A172 (cell line): ENCODE measurements around the gene MYMK. TPM values are rescaled to one million over a fixed set of nuclear protein-coding genes. Genes with fewer than 3 reads are reported as not detected.

ENCODE experiments used
- DNase-seq: peaks from one replicate; pipeline ENCODE4 v3.0.0-alpha.2; 2015; ENCODE audit warnings: low spot score
- total RNA-seq: library from RNA; depleted of rRNA; stranded (reverse); fragments of >200 nt; shearing (Covaris generic); gene quantifications from 2 replicates; pipeline ENCODE4 v1.2.3, GENCODE V29; 2014

MYMK gene
- total RNA-seq, 1 experiment from 2014 or later: not detected

DNA sequence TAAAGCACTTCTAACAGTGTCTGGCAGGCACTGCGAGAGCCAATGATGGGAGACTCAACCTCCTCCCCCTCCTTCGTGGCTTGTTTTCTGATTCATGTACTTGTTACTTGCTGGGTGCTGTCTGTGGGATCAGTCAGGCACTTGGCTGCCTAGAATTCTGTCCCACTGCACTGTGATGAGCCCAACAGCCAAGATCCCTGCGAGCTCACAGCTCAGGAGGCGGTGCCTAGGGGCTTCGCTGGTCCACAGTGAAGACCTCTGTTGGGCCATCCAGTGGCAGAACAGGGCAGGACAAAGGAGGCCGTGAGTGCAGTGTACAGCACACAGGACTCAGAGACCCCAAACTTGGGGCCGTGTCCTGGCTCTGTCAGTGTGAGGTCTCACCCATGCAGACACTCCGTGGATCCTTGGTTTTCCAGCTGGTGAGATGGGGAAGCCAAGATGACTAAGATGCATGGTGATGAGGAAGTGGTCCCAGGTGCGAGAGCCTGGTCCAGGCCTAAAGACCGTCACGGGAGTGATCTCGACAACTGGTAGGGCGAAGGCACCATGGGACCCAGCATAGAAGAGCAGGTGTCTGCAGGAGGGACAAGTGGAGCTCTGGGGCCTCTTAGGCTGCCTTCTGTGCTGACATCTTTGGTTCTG is 19.5 kb downstream of the MYMK start:
- no peak for DNase-seq

DNA sequence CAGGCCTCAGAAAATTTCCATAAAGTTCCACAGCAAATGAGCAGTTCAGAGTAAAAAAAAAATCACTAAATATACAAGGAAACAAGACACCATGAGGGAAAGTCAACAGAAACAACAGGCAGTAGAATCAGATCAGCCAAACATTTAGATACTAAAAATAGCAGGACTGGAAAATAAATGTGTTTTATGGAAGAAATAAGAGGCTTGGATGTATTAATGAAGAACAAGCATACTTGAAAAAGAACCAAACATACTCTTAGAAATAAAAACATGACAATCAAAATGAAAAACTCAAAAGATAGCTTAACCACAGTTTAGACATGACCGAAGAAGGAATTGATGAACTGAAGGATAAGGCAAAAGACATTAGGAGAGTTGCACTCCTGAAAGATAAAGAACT is 22.6 kb downstream of the MYMK start:
- DNase-seq: no peak

DNA sequence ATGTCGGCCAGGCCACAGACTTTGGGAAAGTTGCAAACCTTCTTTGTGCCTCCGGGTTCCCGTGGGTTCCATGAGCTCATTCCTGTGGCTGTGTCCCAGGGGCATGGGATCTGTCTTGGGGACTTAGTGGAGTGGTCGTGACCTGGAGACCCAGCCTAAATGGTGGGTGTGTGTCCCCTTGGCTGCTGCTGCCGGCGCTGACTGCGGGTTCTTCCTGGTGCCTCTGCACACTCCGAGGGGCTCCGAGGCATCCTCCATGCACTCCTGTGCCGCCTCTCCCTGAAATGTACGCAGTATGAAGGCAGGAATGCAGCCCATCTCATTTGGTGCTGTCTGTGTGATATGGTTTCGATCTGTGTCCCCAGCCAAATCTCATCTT is 24.9 kb downstream of the MYMK start:
- DNase-seq: no peak

DNA sequence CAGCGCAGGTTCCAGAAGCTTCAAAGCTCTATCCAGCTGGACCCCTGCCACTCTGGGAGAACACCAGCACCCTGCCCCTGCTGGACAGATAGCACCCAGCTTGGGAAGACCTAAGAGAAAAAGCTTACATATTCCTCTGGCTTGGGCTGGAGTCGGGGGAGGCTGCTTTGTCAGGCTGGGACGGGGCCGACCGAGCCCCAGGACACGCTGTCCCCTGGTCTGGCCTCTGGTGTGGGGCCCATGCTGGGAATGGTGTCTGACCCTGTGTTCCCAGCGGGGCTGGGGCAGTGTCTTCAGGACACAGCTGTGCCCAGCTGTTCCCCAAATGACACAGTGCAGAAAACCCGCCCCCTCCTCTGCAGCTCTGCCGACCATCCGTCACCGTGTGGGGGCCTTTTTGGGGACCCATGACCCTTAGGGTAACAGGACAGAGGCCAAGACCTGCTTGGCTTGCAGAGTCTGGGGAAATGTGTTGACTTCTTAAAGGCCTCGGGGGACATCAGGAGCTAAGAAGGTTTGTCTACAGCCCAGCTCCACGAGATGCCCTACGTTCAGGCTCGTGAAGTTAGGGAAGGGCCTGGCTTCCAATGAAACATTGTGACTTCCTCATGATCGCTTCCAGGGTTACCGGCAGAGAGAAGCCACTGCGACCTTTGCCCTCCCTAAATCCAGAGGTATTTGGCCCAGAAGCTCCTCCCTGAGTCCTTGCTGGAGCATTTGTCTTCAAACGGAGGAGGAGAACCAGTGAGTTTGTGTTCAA is 25.4 kb downstream of the MYMK start:
- no peak for DNase-seq

DNA sequence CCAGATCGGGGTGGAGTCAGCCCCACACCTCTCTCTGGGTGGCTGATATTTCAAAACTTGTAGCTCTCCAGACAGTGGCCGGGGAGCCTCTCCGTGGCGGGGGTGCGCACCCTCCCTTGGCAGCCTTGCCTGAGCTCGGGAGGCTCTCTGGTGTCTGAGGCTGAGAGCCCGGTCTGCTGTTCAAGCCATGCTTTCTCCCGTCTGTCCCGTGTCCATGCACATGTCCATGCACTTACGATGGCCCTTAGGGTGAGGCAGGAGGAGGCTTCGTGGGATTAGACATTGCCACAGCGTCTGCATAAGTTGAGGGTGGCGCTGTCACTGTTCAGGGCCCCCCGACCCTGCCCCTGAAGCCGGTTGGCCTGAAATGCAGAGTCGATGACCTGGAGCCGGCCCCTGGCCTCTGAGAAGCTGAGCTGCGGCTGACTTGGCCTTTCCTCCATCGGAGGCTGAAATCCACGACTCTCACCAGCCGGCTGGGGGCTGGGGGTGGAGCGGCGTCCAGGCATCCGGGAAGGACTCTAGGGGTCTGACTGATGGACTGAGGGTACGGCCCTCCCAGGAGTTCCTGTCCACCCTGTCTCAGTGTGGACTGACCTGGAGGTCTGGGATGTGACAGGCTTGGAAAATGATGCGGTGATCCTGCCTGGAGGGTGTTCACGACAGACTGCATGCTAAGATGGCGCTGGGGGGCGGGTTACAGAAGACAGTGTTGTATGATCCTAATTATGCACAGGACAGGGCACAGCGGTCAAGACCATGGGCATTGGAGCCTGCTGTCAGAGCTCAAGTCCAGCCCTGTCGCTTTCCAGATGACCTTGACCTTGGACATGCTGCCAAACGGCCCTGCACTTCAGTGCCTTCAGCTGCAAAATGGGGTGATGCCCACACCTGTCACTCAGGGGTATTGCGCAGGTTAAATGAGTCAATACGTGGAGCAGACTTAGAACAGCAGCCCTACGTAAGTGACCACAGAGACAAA is 27.6 kb downstream of the MYMK start:
- DNase-seq: no peak

DNA sequence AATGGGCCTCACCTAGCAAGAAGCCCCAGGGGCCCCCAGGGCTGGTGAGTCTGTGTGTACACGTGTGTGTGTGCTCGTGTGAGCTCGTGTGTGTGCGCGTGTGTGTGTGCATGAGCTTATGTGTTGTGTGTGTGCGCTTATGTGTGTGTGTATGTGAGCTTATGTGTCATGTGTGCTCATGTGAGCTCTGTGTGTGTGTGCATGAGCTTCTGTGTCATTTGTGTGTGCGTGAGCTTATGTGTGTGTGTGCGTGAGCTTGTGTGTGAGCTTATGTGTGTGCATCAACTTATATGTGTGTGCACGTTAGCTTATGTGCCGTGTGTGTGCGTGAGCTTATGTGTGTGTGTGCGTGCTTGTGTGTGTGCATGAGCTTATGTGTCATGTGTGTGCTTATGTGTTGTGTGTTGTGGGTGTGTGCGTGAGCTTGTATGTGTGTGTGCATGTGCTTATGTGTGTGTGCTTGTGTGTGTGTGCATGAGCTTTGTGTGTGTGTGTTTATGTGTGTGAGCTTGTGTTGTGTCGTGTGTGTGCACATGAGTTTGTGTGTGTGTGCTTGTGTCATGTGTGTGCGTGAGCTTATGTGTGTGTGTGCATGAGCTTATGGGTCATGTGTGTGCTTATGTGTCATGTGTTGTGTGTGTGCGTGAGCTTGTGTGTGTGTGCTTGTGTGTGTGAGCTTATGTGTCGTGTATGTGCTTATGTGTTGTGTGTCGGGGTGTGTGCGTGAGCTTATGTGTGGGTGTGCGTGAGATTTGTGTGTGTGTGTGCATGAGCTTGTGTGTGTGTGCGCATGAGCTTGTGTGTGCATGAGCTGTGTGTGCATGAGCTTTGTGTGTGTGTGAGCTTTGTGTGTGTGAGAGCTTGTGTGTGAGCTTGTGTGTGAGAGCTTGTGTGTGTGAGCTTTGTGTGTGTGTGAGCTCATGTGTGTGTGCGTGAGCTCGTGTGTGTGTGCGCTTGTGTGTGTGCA is 29.1 kb downstream of the MYMK start:
- no peak for DNase-seq

DNA sequence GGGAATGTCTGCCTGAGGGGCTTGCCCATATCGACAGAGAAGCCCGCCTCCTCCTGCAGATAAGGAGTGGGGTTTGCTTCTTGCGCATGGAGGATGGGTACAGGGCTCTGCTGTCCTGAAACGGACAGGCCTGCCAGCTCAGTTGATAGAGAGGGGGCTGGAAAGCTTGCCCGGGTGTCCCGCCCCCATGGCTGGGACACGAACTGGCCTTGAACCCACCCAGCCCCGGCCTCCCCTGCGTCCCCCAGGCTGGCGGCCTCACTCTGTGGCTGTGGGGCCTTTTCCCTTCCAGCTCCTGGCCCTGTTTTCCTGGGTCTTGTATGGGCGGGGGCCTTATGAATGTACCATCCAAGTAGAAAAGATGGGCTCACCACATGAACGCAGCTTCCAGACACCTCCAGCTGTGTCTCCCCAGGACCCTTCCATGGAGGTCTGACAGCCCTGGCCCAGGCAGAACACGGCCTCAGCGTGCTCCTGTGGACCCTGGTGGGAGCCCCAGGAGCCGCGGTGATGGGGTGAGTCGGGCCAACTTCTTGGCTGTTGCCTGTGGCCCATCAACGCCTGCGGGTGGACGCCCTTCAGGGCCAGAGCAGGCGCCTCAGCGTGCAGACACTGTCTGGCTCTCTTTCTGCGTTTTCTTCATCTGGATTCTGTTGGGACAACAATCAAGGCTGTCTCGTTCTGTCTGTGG is 30.0 kb downstream of the MYMK start:
- no peak for DNase-seq

DNA sequence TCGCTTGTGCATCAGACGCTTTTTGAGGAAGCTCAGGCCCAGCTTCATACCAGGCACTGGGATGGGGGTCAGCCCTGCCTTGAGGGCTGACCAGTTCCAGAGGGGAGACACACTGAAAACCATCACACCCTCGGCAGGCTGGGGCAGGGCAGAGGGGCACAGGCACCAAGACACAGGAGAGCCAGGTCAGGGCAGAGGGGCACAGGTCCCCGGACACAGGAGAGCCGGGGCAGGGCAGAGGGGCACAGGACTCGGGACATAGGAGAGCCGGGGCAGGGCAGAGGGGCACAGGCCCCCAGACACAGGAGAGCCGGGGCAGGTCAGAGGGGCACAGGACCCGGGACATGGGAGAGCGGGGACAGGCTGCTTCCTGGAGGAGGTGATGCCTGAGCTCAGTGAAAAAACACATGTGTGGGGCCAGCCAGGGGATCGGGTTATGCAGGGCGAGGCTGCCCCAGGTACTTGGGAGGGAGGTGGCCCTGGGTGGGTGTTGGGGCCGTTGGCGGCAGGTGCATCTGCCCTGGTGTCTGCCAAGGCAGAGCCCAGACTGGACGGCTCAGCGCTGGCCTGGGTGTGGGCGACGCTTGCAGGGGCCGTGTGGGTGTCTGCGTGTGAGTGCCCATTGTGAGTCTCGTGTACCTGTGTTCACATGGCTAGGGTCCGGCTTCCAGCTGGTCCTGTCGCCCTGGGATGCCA is 30.8 kb downstream of the MYMK start:
- DNase-seq: no peak

DNA sequence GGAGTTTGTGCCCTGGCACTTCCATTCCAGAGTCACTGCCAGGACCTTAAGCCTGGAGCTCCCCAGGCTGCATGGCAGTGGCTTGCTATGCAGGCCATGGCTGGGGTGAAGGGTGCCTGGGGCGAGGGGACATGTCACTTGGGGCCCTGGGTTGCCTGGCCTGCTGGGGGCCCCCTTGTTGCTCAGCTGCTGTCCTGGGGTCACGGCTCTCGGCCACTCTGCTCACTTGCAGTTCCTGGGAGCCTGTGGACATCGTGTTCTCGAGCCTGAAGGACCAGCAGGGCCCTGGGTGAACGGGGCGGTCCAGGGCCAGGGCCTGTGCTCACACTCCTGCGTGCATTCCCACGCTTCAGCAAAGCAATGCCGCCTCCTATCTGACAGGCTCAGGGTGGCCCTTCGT is 31.3 kb downstream of the MYMK start:
- DNase-seq: no peak

DNA sequence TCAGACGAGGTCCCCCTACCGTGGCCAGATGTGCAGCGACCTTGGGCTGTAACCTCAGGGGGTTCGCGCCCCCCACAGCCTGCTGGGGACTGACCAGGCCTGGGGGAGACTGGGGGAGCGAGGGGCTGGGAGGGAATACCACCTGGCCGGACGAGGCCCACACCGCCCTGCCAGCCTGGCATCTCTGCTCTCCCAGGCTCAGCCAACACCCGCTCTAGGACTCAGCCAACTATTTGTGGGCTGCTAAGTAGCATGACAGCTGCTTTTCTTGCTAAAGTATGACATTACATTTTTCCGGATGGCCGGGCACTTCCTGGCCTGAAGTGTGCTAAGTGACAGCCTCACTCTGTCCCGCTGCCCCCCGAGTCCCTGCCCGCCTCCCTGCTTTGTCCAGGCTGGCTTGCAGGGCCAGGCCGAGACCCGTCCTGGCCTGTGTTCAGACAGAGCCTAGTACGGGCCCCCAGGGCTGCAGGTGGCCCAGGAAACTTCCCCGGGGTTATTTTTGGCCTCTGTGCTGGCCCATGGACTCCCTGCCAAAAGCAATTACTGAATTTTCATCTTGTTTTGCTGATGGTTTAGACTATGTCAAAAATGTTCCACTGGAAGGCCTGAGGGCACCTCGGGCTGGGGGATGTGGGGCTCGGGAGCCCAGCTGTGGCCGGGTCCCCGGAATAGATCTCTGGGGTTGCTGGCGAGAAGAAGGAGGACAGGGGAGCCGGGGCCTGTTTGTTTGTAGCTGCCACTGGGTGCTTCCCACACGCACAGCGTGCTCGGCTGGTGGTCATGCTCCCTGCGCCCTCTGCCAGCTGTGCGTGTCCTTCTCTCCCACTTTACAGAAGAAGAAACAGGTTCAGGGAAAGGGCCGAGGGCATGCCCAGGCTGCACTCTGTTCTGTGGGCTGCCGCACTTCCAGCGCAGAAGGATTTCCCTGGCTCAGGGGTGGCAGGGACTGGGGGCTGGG is 32.4 kb downstream of the MYMK start:
- peak; percentile 39 for DNase-seq

DNA sequence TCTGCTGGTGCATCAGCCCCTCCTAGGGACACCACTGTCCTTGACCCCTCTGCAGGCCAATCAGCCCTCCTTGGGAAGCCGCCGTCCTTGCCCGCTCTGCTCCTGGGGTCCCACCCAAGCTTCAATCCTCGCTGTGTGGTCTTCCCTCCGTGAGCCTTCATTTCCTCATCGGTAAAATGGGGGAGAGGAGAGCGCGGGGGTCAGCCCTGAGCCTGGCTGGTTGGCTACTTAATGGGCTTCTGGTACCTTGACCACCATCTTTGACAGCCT is 33.2 kb downstream of the MYMK start:
- no peak for DNase-seq

DNA sequence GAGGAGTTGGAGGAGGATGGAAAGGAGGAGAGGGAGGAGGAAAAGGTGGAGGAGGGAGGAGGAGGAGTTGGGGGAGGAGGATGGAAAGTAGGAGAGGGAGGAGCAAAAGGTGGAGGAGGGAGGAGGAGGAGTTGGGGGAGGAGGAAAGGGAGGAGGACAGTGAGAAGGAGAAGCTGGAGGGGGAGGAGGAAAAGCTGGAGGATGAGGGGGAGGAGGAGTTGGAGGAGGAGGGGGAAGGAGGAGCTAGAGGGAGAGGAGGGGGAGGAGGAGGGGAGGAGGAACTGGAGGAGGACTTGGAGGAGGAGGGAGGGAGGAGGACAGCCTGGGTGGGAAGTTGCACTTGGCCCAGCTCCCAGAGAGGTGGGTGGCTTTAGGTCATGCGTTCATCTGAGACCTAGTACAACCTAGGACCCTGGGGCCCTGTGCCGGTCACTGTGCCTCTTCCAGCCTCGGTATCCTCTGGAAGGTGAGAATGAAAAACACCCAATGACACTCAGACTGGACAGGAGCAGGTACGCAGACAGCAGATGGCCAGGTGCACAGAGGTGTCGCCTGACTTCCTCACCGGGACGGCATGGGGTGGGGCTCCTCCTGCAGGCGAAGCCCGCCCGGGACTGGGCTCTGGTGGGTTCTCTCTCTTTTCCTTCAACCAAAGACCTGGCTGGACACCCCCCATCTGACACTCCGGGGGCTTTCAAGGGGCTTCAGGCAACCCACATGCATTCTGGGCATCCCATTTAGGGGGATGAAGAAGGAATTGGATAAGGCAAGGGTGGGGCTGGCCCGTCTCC is 33.7 kb downstream of the MYMK start:
- DNase-seq: no peak

DNA sequence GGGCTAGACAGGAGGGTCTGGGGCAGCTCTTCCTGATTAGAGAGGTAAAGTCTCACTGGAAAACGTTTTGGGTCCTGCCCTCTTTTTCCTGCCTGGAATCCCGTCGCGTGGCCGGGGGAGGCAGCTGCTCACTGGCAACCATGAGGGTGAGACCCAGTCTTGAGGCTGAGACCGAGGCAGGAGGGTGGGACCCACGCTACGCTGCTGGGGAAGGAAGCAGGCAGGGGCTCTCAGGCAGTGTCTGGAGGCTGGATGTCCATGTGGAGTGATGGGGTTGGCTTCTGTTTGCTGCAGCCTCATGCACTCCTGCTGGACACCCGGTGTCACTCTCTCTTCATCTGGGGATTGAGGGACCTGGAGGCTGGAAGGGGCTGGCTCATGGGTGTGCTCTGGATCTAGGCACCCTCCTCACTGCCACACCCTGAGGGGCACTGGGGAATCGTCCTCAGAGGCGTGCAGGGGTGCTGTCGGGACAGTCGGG is 34.5 kb downstream of the MYMK start:
- no peak for DNase-seq

DNA sequence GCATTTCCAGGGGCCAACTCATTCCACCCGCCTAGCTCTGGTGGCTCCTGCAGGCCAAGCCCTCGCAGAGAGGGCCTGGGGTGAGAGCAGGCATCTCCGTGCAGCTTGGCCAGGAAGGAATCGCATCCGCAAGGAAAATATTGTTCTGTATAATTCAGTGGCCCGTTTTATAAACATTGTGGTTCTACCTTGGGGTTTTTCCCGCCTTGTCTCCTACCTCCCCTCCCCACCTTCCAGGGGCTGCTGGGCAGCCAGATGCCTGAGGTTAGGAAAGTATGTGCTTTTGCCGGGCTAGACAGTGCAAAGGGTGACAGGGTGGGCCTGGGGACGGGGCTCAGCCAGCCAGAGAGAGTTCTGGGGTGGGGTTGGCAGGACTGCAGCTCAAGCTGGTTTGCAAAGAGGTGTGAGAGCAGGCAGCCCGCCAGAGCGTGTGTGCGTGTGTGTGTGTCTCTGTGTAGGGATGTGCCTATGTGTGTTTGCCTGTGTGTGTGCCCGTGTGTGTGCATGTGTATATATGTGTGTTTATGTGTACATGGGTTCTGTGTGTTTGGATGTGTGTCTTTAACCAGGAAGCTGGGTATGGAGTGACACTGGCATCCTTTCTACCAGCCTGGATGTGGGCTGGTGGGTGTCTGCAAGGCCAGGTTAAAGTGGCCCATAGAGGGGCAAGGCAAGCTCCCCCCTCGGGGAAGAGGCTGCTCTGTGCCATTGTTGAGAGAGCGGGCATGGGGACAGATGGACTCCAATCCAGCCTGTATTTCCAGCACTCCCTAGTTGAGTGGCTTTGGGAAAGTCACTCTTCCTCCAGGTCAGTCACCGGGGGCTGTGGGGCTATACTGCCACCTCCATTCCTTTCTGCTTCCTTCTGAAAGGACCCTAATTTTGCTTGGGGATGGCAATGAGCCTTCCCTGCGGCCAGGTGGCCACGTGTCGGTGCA is 35.2 kb downstream of the MYMK start:
- no peak for DNase-seq

DNA sequence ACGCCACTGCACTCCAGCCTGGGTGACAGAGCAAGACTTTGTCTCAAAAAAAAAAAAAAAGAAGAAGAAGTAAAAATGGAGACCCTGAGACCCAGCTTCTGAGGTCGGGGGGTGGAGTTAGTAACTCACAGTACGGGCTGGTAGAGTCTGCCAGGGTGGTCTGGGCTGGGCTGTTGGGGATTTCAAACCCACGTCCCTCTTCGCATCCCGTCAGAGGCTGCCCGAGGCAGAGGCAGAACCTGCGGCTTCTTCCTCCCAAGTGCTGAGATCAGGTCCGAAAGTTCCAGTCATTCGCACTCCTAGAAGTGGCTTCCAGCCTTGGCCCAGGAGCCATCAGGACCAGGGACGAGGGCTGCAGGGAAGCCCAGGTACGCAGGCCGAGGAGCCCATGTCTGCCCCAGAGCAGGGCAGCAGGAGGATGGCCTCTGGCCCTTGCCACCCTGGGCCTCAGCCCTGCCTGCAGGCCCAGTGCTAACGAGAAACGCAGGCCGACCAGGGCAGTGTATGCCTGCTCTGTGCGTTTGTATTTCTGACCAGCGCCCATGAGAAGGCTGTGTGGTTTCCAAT is 36.0 kb downstream of the MYMK start:
- no peak for DNase-seq

DNA sequence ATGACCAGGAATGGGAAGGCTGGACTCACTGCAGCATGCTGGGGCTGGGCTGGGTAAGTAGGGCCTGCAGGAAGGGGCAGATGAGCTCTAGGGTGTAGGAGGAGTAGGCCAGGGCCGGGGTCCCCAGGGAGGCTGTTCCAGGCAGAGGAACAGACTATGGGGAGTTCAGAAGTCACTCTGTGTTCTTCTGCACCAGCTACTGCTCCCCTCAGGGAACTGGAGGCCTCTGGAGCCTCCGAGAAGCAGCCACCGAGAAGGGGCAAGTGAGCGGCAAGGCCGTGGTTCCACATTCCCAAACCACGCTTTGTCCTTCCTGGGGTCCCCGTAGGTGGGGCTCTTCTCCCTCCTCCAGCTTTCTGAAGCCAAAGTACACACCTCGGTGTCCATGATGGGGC is 37.4 kb downstream of the MYMK start:
- no peak for DNase-seq
